NCI-H460 (cell line): ENCODE data around the gene RBMXL2. TPM values are rescaled to one million over a fixed set of nuclear protein-coding genes. Genes with fewer than 3 reads are reported as not detected.
A peak's percentile ranks its signal among the peaks of the same experiment; 100 is the strongest.

ENCODE experiments used
- DNase-seq: peaks from one replicate; pipeline ENCODE4 v3.0.0-alpha.2; 2016; ENCODE audit warnings: low read depth; ENCODE audit errors: extremely low read depth
- polyA plus RNA-seq: library from polyadenylated mRNA; depleted of rRNA; stranded (reverse); fragments of >200 nt; gene quantifications from 2 replicates; pipeline ENCODE4 v1.2.3, GENCODE V29; 2014; cell fraction: nucleus; rRNA removed
- total RNA-seq: library from RNA; depleted of rRNA; stranded (reverse); fragments of >200 nt; shearing (Covaris generic); gene quantifications from 2 replicates; pipeline ENCODE4 v1.2.3, GENCODE V29; 2014; rRNA removed

The RBMXL2 gene
- not detected in 2 replicates for total RNA-seq
- polyA plus RNA-seq = not detected in 2 replicates

DNA sequence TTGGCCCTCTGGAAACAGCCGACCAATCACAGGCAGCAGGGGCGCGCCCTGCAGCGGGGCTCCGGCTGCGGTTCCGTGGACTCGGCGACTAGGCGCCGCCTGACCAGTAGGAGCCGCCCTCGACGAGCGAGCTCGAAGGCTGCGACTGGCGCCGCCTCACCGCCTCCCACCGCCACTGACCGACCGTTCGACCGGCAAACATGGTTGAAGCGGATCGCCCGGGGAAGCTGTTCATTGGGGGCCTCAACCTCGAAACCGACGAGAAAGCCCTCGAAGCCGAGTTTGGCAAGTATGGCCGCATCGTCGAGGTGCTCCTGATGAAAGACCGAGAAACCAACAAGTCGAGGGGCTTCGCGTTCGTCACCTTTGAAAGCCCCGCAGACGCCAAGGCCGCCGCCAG, at the start of gene RBMXL2:
RBMXL2 (plus strand) TSS at position 78 of the 400 bp plus-strand sequence; CDS start at position 201, 123 bp downstream.
- no peak for DNase-seq

DNA sequence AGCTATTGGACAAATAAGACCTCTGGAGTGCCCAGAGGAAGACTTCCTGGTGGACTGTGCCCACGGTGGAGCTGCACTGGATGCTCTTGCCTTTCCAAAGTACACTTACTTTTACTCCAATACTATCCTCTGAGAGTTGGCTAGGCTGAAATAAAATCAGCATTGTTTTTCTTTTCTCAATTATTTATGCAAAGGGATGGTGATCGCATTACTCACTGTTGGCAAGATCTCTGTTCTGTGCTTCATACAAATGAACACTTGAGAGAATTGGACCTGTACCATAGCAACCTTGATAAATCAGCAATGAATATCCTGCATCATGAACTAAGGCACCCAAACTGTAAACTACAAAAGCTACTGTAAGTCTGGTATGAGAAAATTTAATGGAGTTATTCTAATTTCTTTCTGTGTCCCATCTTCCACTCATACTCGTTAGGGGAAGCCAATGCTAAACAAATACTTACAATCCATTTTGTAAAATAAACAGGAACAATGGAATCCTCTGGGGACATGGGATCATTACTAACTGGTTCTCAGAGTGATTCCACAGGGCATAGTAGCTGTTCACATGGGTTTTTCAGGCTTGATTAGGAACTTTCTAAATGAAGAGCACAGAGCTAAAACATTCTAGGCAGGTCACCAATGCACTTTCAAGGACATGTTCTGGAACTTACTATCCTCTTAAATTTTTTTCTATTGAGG, 42.2 kb upstream of the RBMXL2 start:
- no peak for DNase-seq

GRCh38 chr11:7050191-7050590, 38.6 kb upstream of the RBMXL2 start:
- no peak for DNase-seq

- no peak for DNase-seq
These were observed 31.8 kb upstream of the RBMXL2 start for GRCh38 chr11:7056828-7057513.

- DNase-seq = no peak
These were observed 31.2 kb upstream of the RBMXL2 start for GRCh38 chr11:7057641-7058040.

DNA sequence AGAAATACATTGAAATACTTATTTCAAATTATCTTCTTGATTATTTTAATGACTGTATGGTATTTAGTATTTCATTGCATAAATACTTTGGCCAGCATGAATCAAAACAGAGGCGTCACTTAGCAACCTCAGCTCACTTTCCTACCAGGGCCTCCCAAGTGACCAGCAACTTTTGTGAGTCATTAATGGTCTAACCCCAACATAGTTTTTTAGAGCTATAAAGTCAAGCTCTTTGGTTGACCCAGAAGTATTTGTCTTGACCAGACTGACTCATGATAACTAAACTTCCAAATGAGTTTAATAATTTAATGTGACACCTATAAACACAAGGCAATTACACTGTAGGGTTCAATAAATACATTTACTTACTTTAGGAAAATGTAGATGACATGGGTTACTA, 27.9 kb upstream of the RBMXL2 start:
- no peak for DNase-seq

- DNase-seq = no peak
These were observed 26.3 kb upstream of the RBMXL2 start for GRCh38 chr11:7062534-7062933.

DNA sequence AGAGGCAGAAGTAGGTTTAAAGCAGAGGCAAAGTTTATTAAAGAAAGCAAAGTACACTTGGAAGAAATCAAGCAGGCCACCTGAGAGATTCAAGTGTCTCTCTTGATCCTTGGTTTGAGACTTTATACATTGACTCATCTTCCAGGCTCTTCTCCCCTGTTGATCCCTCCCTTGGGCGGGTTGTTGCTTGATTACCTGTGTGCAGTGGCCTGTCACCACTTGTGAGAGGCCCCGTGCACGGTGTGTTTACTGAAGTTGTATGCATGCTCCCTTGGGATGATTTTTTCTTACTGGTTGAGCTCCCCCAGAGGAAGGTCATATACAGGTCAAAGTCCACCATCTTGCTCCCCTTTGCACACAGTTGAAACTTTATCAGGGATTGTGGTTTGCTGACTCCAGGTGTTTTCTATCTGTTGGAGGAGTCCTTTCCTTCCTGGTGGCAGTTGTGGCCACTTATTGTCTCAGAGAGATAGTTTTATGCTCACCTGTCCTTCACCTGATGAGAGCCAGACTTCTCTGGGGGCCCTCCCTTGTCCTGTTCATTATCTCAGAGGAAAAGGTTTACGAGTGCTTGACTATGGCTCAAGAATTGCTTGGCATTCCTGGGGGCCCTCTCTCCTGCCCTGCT, 16.3 kb upstream of the RBMXL2 start:
- no peak for DNase-seq

- DNase-seq = no peak
These were observed 11.7 kb upstream of the RBMXL2 start for GRCh38 chr11:7077101-7077500.

- no peak for DNase-seq
These were observed 9.2 kb upstream of the RBMXL2 start for GRCh38 chr11:7079545-7080135.

DNA sequence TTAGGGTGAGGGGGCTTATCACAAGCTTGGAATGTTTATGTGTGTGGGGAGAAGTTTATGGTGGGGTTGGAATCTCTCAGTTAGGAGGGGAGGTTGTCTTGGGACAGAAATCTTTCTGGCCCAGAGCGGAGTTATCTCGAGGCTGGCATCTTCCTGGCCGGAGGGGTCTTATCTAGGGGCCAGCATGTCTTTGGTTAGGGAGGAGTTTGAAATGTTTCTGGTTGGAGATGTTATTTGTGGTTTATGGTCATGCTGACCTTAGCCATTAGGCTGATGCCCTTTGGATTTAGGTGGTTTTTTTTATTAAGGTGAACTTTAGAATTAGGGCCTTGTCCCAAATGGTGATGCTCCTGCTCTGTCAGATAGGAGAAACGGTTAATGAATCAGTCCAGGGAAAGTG, 7.9 kb upstream of the RBMXL2 start:
- no peak for DNase-seq

DNA sequence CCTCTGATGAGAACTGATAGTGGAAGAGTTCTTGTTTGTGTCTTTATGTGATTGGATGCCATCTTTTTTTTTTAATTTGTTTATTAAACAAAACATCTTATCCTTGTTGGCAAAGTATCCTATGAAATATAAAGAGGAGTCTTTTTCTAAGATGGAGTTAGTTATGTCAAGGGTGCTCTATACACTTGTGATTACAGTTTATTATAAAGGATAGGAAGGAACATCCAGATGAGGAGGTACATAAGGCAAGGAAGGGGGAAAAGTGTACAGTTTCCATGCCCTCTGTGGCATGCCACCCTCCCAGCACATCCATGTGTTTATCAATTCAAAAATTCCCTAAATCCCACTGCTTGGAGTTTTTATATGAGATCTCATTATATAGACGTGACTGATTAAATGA, 7.4 kb upstream of the RBMXL2 start:
- DNase-seq = no peak

DNA sequence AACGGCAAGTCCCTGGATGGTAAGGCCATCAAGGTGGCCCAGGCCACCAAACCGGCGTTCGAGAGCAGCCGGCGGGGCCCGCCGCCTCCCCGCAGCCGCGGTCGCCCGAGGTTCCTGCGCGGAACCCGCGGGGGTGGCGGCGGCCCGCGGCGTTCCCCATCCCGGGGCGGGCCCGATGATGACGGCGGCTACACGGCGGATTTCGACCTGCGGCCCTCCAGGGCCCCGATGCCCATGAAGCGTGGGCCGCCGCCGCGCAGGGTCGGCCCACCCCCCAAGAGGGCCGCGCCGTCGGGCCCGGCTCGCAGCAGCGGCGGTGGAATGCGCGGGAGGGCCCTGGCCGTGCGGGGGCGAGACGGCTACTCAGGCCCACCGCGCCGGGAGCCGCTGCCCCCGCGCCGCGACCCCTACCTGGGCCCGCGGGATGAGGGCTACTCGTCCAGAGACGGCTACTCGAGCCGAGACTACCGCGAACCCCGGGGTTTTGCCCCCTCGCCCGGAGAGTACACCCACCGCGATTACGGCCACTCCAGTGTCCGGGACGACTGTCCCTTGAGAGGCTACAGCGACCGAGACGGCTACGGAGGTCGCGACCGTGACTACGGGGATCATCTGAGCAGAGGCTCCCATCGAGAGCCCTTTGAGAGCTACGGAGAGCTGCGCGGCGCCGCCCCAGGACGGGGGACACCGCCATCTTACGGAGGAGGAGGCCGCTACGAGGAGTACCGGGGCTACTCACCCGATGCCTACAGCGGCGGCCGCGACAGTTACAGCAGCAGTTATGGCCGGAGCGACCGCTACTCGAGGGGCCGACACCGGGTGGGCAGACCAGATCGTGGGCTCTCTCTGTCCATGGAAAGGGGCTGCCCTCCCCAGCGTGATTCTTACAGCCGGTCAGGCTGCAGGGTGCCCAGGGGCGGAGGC, 792 bp downstream of the RBMXL2 start:
- DNase-seq = no peak

- DNase-seq = peak; percentile 50
These were observed 9.5 kb downstream of the RBMXL2 start for GRCh38 chr11:7098235-7098832.

GRCh38 chr11:7115780-7116179, 27.0 kb downstream of the RBMXL2 start:
- no peak for DNase-seq

- no peak for DNase-seq
These were observed 27.6 kb downstream of the RBMXL2 start for GRCh38 chr11:7116370-7116769.

- DNase-seq = no peak
These were observed 49.3 kb downstream of the RBMXL2 start for GRCh38 chr11:7138051-7138450.
